HG03521 (cell line): ENCODE data around the gene SLC25A11.
A peak's percentile ranks its signal among the peaks of the same experiment; 100 is the strongest.
"Not testable (repeated sequence)": the region's sequence is repeated elsewhere in the genome, so short reads cannot be mapped to it uniquely, and the experiment has no call there.

ENCODE experiments used
- ATAC-seq: cut with Tn5 transposase; IDR thresholded peaks from one replicate; pipeline ENCODE4 v1.9.1; 2021; ENCODE audit warnings: mild to moderate bottlenecking, moderate library complexity; ENCODE audit not compliant: unreplicated experiment

Gene SLC25A11

GRCh38 chr17:4921320-4921719 lies 18.5 kb downstream of the SLC25A11 start:
- no peak for ATAC-seq

GRCh38 chr17:4920351-4921048 lies 19.3 kb downstream of the SLC25A11 start:
- no peak for ATAC-seq

GRCh38 chr17:4919511-4920047 lies 20.3 kb downstream of the SLC25A11 start:
- no peak for ATAC-seq

- not testable (repeated sequence) for ATAC-seq
Measured at GRCh38 chr17:4914551-4914950, 25.3 kb downstream of the SLC25A11 start.

GRCh38 chr17:4913994-4914393 lies 25.9 kb downstream of the SLC25A11 start:
- ATAC-seq: no peak

GRCh38 chr17:4908711-4909496 lies 30.9 kb downstream of the SLC25A11 start:
- peak; percentile 72 for ATAC-seq

GRCh38 chr17:4908301-4908700 lies 31.5 kb downstream of the SLC25A11 start:
- ATAC-seq: no peak

GRCh38 chr17:4906642-4907041 lies 33.2 kb downstream of the SLC25A11 start:
- not testable (repeated sequence) for ATAC-seq

- ATAC-seq: no peak
Measured at GRCh38 chr17:4903051-4903818, 36.6 kb downstream of the SLC25A11 start, which contains the start of gene CHRNE. Gene CHRNE (minus strand): TSS chr17:4903098. CDS start chr17:4903063, 35 bp downstream.

GRCh38 chr17:4902540-4902939 lies 37.3 kb downstream of the SLC25A11 start:
- no peak for ATAC-seq

GRCh38 chr17:4901648-4902344 lies 38.0 kb downstream of the SLC25A11 start:
- no peak for ATAC-seq

GRCh38 chr17:4901108-4901647 lies 38.7 kb downstream of the SLC25A11 start:
- ATAC-seq: no peak

GRCh38 chr17:4900231-4901107 lies 39.4 kb downstream of the SLC25A11 start:
- no peak for ATAC-seq

GRCh38 chr17:4899341-4900230 lies 40.3 kb downstream of the SLC25A11 start, which contains the start of gene C17orf107:
Gene C17orf107 (plus strand): TSS chr17:4899536. CDS start chr17:4899763, 227 bp downstream.
- no peak for ATAC-seq

- no peak for ATAC-seq
Measured at GRCh38 chr17:4898927-4899326, 40.9 kb downstream of the SLC25A11 start.

- no peak for ATAC-seq
Measured at GRCh38 chr17:4898351-4898750, 41.5 kb downstream of the SLC25A11 start.

- ATAC-seq: no peak
Measured at GRCh38 chr17:4897785-4898184, 42.1 kb downstream of the SLC25A11 start.

- no peak for ATAC-seq
Measured at GRCh38 chr17:4897198-4897687, 42.6 kb downstream of the SLC25A11 start.
